Activated CD4-positive, alpha-beta T cell treated with anti-CD3 and anti-CD28 coated beads, Interleukin-2, amount 50 U/mL, for 1 hour (primary cell): Measurements from ENCODE around the gene RBM47.
A peak's percentile ranks its signal among the peaks of the same experiment; 100 is the strongest.
"Not testable (repeated sequence)": the region's sequence is repeated elsewhere in the genome, so short reads cannot be mapped to it uniquely, and the experiment has no call there.

ENCODE experiments used
- DNase-seq: peaks from one replicate; pipeline ENCODE4 v3.0.0-alpha.2; 2020

The RBM47 gene

DNA sequence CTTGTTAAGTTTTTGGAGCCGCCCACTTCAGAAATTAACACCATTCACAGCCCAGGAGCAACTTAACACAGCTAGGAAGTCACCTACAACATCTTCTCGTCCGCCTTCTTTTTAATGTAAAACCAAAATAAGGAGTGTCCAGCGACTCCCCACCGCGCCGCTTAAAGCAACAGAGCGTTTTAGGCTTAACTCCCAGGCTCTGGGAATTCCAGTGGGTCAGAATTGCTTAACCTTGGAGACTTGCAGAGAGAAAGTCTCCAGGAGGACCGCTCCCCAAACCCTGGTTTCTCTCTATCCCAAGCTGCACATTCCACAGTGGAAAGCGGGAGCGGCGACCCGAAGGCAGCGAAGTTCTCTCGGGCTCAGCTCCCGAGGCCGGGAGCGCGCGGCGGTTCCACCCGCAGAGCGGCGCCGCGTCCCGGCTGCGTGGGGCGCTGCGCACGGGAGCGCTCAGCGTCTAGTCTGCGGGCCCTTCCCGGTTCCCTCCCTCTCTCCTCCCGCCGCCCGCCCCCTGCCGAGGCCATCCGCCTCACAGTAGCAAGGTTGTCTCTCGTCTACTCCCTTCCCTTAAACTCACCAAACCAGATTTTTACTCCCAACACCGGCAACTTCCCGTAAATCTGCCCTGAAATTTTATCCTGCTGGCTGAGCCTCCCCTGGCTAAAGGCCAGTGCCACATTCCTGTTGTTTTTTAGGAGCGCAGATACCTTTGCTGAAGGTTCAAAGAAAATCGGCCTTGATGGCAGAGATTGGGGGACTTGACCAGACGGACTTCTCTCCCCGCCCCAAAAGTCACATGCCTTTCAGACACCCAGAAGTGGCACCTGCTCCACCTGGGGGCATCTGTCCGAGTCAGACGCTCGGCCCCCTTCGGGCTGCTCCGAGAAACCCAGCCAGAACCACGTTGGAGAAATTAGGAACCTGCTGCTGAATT, at the start of gene RBM47:
RBM47 (minus strand) TSS at position 464 of the 934 bp plus-strand sequence. CDS start 190,971 bp downstream, outside the sequence.
- DNase-seq = peak; percentile 7

DNA sequence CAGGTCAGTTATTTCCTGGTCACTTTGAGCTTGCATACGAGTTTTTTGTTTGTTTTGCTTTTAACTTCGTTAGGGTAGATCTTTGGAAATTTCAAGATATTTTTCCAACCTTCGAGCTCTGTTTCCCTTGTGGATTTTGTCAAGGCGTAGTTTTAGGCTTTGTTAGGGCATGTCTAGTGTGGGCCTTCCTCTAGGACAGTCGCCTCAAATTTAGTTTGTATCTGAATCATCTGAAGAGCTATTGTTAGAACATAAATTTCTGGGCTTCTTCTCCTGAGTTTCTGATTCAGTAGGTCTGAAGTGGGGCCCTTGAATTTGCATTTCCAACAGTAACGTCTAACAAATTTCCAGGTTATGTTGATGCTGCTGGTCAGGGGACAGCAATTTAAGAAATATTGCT, 48.8 kb upstream of the RBM47 start:
- DNase-seq = no peak

DNA sequence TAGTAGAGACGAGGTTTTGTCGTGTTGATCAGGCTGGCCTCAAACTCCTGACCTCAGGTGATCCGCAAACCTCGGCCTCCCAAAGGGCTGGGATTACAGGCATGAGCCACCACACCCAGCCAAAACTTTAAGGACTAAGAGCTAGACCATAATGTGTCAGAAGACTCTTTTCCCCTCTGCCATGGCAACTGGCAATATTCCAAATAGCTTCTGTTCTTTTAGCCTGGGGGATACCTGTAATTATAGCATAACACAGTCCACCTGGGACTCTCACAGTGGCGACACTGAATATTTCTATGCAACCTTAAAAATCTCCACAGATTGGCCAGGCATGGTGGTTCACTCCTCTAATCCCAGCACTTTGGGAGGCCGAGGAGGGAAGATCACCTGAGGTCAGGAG, 45.5 kb upstream of the RBM47 start:
- no peak for DNase-seq

DNA sequence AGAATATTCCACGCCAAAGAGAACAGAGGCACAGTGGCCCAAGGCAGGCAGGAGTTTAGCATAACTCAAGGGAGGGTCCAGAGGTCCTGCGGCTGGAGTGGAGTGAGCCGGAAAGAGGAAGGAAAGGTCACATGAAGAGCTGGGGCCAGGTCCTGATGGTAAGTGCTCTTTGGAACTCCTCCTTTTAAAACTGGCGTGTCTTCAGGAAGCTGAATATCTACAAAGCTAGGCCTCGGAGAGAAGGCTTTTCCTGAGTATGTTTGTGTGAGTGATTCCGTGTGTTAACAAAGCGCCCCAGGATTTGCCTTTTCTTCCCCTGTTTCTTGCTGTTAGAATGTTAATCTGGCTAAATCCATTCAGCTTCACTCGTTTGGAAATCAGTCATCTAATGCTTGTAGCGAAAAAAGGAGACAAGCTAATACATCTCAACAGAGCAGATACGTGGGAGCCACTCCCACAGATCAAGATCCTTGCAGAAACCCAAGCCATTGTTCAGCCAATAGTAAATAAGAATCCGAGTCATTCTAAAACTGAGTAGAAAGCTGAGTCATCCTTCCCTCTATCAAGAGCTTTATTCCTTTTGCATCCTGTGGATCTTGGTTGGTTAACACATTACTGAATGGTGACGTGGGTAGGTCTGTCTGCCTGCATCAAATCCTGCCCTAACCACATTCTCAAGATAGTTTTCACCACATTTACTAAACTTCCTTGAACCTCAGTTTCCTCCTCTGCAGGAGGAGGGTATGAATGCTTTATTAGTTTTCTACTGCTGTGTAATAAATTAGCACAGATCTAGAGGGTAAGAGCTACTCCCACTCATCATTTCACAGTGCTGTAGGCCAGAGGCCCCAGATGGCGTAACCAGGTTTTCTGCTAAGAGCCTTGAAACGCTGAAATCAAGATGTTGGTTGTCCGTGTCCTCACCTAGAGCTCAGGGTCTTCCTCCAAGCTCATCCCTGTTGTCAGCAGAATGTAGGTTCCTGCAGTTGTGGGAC, 43.2 kb upstream of the RBM47 start:
- no peak for DNase-seq

DNA sequence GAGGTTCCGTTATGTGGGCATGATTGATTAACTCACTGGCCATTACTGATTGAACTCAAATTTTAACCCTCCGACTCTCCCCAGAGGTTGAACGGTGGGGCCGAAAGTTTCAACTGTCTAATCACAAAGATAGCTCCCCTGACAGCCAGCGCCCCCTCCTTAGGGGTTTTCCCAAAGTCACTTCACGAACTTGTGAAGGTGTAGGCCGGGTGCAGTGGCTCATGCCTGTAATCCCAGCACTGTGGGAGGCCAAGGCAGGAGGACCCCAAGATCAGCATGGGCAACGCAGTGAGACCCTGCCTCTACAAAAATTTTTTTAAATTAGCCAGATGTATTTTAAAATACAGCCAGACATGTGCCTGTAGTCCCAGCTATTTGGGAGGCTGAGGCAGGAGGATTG, 39.8 kb upstream of the RBM47 start:
- DNase-seq = no peak

DNA sequence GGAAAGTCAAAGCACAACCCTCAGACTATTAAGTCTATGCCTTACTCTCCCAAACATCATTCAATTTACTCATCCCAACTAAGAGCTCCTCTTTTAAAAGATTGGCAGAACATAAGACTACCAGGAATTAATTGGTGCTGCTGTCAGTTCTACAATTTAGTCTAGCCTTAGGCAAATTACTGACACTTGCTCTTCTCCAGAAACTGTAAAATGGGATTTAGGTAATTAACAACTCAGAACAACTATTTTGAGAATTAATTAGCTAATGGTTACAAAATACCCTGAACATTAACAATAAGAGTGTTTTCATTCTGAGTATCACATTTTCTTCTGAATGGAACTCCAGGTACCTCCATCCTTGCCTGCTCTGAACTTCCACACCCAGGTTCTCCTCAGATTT, 36.2 kb upstream of the RBM47 start:
- DNase-seq = no peak

DNA sequence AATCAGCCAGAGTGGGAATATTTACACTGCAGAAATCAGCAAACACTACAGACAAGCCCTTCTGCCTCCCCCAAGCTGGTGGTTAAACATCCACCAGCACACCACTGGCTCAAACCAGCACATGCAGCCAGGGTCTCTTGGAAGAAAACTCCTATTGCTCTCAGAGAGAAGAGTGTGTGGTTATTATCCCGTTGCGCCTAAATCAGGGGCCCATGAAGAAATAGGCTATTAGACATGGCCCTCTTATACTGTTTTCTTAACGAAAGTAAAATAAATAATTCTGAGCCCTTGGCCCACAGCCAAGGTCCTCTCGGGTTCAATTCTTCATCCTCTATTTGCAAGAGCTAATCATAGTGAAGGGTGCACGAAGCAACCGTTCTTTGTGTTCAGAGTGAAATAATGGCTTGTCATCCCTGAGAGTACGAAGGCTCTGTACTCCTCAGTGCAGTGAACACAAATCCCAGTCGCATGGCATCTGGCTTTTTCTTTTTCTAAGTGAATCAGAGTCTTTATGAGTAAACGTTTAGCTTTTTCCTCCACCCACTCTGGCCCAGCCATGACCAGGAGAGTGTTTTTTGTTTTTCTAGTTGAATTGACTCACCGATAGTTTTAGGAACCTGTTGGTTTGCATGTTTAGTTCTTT, 33.4 kb upstream of the RBM47 start:
- DNase-seq = no peak

DNA sequence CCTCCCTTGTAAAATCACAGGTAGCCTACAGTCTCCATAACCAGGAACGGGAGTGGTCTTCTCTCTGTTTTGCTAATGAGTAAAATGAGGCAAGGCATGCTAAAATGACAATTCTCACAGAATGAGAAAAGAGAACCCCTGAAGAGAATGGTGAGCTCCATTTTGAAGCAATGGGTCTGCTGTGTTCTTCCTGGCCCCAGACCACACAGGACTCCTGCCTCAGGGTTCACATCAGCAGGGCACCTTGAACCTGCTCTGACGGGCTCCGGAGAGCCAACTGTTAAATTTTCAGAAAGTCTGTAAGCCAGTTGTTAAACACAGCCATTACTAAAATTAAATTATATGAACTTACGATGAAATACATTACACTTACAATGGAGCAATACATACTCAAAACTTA, 32.1 kb upstream of the RBM47 start:
- DNase-seq = no peak

DNA sequence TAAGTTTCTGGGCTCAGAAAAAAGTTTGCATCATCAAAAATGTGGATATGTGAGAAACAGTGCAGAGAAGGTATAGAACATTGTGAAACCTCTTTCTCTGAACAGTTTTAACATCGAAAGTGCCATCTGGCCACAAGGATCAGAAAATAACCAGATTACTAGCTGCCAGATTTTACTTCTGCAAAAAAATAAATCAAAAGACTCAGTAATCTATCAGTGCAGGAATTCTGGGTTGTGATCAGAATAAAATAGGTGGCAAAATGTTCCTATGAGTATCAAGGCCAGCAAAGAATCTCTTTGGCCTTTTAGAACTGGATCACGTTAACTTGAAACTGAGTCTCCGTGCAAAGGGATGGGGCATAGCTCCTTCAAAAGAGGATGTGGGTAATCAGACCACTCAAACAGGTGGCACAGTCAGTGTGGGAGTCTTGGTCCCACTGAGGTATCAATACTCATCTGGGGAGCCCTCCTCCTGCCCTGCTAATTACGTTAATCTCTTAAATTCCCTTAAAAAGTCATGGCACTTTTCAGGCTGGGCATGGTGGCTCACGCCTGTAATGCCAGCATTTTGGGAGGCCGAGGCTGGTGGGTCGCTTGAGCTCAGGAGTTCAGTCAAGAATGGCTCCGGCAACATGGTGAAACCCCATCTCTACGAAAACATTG, 26.7 kb upstream of the RBM47 start:
- DNase-seq = no peak

DNA sequence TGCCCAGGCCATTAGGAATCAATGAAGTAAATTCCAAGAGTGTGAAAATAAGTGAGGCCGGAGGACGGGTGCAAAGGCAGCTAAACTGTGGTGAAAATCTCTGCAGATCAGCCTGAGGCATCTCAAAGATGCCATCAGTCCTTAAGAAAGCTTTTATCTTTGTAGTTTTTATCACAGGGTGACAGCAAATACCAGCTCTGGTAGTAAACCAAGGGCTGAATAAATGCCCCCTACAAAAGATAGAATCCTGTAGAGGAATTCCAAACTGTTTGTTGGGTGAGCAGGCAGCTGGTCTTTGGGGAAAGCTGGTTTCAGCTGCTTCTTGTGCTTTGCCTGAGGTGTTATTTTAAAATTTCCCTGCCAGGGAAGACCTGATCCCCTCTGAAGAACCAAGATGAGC, 21.6 kb upstream of the RBM47 start:
- DNase-seq = no peak

DNA sequence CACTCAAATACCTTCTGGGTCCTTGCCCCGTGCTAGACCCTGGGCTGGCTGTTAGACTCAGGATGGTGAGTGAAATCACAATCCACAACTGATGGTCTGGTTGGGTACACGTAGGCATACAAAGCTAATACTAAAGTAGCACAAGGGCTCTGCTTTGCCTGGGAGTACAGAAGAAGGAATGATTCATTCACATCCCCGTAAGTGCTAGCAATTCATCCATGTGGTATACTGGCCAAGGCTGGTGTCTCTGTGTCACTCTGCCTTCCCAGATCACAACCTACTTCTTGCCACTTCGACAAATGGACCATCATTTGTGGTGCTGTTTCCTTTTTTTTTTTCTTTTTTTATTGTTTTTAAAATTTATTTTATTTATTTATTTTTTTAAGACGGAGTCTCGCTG, 19.7 kb upstream of the RBM47 start:
- DNase-seq = no peak

DNA sequence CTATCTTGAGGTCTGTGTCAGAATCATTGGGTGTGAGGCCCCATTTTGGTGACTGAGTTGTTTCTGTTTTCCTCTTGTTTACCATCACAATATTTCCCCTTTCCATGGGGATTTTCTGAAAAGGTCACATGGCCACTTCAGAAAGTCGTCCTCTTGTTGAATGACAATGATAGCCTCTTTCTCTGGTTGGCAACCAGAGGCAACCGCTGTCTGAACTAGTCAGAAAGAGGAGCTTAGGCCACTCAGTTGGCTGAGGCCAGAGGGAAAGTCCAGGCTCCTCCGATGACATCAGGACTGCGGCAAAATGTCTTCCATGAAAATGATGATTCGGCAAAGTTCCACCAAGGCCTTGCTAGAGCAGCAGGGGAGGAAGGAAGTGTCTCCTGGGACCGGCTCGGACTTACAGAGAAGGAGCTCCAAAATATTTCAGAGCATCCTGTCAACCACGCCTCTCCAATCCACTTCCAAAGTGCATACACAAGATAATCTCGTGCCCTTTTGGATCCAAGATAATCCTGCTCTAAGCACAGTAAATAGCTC, 19.1 kb upstream of the RBM47 start:
- DNase-seq = no peak

DNA sequence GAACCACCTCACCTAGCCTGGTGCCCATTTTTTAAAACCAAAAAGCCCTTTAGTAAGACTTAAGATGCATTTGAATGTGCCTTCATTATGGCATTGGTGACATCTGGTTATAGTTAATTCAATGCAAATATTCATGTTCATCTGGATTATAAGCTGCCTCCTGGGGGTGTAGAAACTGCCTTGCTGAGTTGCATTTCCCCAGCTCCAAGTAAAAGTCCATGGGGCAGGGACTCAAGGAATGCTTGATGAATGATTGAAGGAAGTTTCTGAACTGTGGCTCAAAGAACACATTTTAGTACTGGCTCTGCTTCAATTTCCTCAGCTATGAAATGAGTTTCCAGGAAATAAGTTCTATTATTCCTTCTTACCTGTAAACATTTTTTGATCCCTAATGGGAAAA, 18.5 kb upstream of the RBM47 start:
- no peak for DNase-seq

DNA sequence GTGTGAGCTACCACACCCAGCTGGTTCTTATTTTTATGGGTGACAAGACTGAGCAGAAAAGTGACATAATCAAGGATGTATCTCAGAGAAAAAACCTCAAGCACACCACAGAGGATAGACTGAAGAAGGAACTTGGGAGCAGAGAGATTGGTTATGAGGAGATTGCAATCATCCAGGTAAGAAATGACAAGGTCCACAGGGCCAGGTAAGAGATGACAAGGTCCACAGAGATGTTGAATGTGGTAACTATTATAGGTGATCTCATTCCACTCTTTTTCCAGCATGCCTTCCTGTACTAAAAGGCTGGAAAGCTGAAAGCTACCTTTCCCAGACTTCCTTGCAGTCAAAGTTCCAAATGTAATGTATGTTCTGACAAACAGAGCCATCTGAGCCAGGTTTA, 15.9 kb upstream of the RBM47 start:
- no peak for DNase-seq

DNA sequence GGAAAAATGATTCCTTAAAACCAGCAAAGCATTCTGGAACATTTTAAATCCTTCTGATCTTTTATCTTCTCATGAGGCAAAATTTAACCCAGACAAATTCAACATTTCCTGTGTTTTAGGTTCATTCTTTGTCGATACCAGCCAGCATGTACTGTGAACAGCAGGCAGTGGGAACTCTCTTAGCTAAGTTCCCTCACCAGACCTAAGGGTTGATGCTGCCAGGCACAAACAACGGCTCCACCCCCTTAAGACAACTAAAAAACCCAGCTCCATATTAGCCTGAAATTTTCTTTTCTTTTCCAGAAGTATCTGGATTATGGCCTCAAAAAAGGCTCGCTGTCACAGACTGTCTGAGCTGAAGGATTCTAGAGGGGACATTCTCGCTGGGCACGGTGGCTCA, 2.4 kb upstream of the RBM47 start:
- DNase-seq = no peak

DNA sequence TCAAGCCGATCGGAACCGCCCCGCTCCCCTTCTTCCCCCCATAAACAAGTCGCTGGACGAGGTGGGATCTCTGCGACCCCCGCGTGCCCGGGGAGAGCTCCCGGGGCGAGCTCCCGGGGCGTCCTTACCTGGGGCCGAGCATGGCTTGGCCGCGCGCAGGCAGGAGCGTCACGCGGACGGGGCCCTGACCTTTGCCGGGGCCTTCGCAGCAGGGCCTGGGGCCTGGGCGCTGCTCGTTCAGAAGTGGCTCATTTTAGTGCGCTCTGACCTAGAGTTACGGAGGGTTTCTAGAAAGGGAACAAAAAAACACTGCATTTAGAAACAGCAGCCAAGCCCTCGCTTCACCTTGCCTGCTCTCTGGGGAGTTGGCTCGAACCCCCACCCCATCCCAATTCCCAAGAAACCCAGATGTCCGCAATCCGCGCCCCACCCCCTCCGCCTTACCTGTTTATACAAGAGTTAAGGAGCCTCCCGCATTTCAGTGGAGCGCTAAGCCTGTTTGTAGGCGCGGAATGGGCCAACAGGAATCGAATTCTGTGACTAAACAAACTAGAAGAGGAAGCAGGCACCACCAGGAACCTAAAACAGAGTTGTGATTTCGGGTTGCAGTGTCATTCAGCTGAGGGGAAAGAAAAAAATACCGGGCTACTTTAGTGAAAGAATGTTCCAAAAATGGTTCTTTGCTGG, 814 bp upstream of the RBM47 start:
- DNase-seq = no peak

DNA sequence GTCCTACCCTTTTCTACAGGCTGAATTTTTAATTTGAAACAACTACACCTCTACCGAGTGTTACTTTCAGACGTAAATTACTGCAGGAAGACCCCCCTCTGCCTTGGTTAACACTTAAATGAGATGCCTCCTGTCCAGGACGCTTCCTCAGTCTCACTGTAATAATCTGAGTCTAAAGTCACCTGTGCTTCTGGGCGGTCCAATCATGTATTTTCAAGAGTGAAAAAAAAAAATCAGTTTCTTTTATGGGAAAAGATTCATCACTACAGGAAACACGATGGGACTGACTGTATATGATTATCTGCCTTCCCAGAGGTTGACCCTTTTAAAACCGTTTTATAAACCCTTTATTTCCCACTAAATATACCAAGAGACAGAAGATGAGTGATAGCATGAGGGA, 776 bp downstream of the RBM47 start:
- DNase-seq = no peak

DNA sequence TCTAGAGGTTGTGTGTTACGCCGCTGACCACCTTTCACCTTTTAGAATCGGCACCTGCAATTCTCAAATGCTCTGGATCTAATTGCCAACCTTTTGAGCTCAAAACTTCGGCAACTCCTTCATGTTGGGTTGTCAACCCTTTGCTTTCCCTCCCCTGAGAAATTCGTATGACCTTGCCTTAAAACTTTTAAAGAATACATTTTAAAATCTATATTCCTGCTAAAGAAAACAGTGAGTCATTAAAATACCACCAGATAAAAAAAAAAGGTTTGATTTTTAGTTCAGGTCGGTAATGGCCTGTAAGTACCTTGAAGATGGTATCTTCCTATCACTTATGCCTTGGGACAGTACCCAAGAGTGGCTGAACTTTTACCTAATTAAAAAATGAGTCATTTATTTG, 1.3 kb downstream of the RBM47 start:
- DNase-seq = not testable (repeated sequence)

DNA sequence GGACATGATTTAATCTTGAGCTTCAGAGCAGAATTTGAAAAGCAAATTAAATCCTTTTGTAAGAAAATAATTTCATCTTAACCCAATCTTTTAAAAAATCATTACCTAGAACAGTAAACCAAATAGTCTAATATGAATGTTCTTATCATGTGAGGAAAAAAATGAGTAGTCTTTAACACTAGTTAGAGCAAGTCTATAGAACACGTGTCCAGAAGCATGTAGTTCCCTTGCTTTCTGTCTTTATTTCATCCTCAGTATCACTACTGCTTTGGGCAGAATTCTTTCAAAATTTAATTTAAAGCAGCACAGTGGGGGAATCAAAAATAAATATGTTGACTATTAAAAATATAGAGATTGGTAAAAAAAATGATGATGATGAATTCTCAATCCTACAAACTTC, 2.1 kb downstream of the RBM47 start:
- no peak for DNase-seq

DNA sequence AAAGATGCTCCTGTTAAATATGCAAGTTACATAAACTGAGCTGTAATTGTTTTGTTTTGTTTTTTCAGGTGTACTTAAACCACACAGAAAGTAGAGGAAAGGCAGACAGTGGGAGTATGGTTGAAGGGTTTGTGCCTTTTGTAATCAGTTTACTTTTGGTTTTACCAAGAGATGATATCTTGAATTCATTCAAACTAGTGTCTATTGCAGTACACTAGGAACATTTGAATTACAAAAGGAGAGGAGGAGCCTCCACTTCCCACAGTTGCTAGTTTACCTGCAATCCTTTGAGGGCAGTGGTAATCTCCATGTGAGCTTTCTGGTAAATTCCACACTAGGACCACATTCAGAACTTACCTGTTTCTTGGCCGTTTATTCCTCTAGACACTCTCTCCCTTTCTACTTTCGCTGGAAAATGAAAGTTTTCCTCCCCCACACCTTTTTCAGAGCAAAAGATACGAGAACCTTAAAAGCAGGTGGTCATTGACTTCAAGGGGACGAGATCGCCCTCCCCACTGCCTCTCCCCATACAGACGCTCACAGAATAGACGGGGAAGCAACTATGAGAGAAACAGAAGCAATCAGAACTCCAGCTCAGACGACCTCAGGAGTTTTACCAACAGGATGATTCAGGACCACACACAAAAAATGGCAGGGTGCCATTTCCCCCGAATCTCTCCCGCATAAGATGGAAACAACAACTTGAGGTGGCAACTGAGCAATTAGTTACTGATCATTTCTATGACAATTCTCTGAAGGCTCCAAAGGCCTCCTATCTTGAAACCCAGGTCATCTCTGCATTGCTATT, 3.3 kb downstream of the RBM47 start:
- no peak for DNase-seq

DNA sequence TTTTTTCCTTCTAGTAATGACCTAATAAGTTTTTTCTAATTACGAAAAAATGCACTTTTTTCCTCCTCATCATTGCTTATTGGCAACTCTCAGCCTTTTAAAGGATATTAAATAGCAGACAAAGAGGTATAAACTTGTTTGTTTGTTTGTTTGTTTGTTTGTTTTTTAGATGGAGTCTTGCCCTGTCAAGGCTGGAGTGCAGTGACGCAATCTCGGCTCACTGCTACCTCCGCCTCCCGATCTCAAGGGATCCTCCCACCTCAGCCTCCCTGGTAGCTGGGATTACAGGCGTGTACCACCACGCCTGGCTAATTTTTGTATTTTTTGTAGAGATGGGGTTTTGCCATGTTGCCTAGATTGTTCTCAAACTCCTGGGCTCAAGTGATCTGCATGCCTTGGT, 6.0 kb downstream of the RBM47 start:
- DNase-seq = no peak
